Smooth muscle cell (in vitro differentiated cells): ENCODE results near the gene DNAH2. TPM values are rescaled to one million over a fixed set of nuclear protein-coding genes. Genes with fewer than 3 reads are reported as not detected.

ENCODE experiments used
- DNase-seq: peaks from one replicate; lab custom pipeline; 2025; ENCODE audit not compliant: unreplicated experiment; lab: John Stamatoyannopoulos, UW
- H2AFZ ChIP-seq: fragments of 200-600 bp; sonication (generic); 2 replicates; pipeline ENCODE4 v1.6.0; 2016; ENCODE audit warnings: antibody characterized with exemption, low read depth, mild to moderate bottlenecking
- H3F3A ChIP-seq: fragments of 200-600 bp; sonication (generic); 2 replicates; pipeline ENCODE4 v1.6.0; 2017; ENCODE audit warnings: antibody characterized with exemption, low read depth
- H3K27ac ChIP-seq: fragments of 200-600 bp; sonication (generic); 2 replicates; pipeline ENCODE4 v1.5.1; 2016; ENCODE audit warnings: low read depth, mild to moderate bottlenecking
- H3K27me3 ChIP-seq: fragments of 200-600 bp; sonication (generic); 2 replicates; pipeline ENCODE4 v1.6.1; 2016; ENCODE audit warnings: low read depth, mild to moderate bottlenecking
- H3K36me3 ChIP-seq: fragments of 200-600 bp; sonication (generic); 2 replicates; pipeline ENCODE4 v1.5.1; 2016; ENCODE audit warnings: low read depth
- H3K4me1 ChIP-seq: fragments of 200-600 bp; sonication (generic); 2 replicates; pipeline ENCODE4 v1.5.1; 2016; ENCODE audit warnings: low read depth
- H3K4me2 ChIP-seq: fragments of 200-600 bp; sonication (generic); 2 replicates; pipeline ENCODE4 v1.6.0; 2016; ENCODE audit warnings: mild to moderate bottlenecking
- H3K4me3 ChIP-seq: fragments of 200-600 bp; sonication (generic); 2 replicates; pipeline ENCODE4 v1.5.1; 2016; ENCODE audit warnings: mild to moderate bottlenecking
- H3K79me2 ChIP-seq: fragments of 200-600 bp; sonication (generic); 2 replicates; pipeline ENCODE4 v1.6.0; 2016; ENCODE audit warnings: low read depth, mild to moderate bottlenecking
- H3K9ac ChIP-seq: fragments of 200-600 bp; sonication (generic); 2 replicates; pipeline ENCODE4 v1.6.0; 2016; ENCODE audit warnings: low read depth
- H3K9me3 ChIP-seq: fragments of 200-600 bp; sonication (generic); replicated peaks from 2 replicates; pipeline ENCODE4 v1.5.1; 2016; ENCODE audit warnings: low read depth
- H4K20me1 ChIP-seq: fragments of 200-600 bp; sonication (generic); 2 replicates; pipeline ENCODE4 v1.6.0; 2016; ENCODE audit warnings: low read depth
- CTCF ChIP-seq: fragments of 200-600 bp; sonication (generic); IDR thresholded peaks from 2 replicates; pipeline ENCODE4 v1.5.1; 2017; ENCODE audit warnings: borderline replicate concordance, mild to moderate bottlenecking, antibody characterized with exemption; ENCODE audit not compliant: insufficient read depth, poor library complexity, severe bottlenecking
- WGBS: methylation state at CpG from one replicate; pipeline ENCODE4 v1.1.7; 2016; ENCODE audit warnings: low lambda C conversion rate; 5-methylcytosine and 5-hydroxymethylcytosine counted together
- polyA plus RNA-seq: library from polyadenylated mRNA; unstranded; fragments of >200 nt; fragmentation: Nextera tagmentation; extraction: Ambion mirVana; gene quantifications from 2 replicates; pipeline ENCODE4 v1.2.1, GENCODE V29; 2016
- total RNA-seq: library from RNA; depleted of rRNA; stranded (reverse); fragments of >200 nt; gene quantifications from 2 replicates; pipeline ENCODE4 v1.2.3, GENCODE V29; 2014

Gene DNAH2
- total and polyA plus RNA-seq, 2 experiments from 2014 or later, result not detected

- no peak overlapping the region for H3K4me2 ChIP-seq
- DNase-seq, result no peak
- no peak overlapping the region for H3K27ac ChIP-seq
- H3K79me2 ChIP-seq, result no peaks in the 10 kb centered on the region
- H4K20me1 ChIP-seq, result no peaks in the 10 kb centered on the region
- no peaks in the 10 kb centered on the region for H3K9me3 ChIP-seq
- WGBS, result 67% methylated on average over 1 of the region's 1 CpG
- no peak overlapping the region for H3K4me3 ChIP-seq
- no peaks in the 10 kb centered on the region for H3K4me1 ChIP-seq
- H3K36me3 ChIP-seq, result no peaks in the 10 kb centered on the region
- H3K27me3 ChIP-seq, result peaks cover 6% of the 10 kb centered on the region
- no peak overlapping the region for H3K9ac ChIP-seq
- TF ChIP-seq CTCF, result no peak
- H2AFZ ChIP-seq, result no peak overlapping the region
- H3F3A ChIP-seq, result no peaks in the 10 kb centered on the region
Measured at GRCh38 chr17:7729816-7730215, 12.3 kb downstream of the DNAH2 start.

GRCh38 chr17:7732981-7733539 lies 15.5 kb downstream of the DNAH2 start:
- H3K27ac ChIP-seq, result no peak overlapping the region
- H4K20me1 ChIP-seq, result no peaks in the 10 kb centered on the region
- peaks cover 26% of the 10 kb centered on the region for H3K27me3 ChIP-seq
- H3K9me3 ChIP-seq, result no peaks in the 10 kb centered on the region
- WGBS, result 92% methylated on average over 14 of the region's 14 CpGs
- H3K79me2 ChIP-seq, result no peaks in the 10 kb centered on the region
- TF ChIP-seq CTCF, result no peak
- no peak overlapping the region for H3K4me3 ChIP-seq
- no peak overlapping the region for H3K4me2 ChIP-seq
- no peak overlapping the region for H3K9ac ChIP-seq
- H3K4me1 ChIP-seq, result no peaks in the 10 kb centered on the region
- H3F3A ChIP-seq, result no peaks in the 10 kb centered on the region
- no peak overlapping the region for H2AFZ ChIP-seq
- no peaks in the 10 kb centered on the region for H3K36me3 ChIP-seq
- no peak for DNase-seq

DNA sequence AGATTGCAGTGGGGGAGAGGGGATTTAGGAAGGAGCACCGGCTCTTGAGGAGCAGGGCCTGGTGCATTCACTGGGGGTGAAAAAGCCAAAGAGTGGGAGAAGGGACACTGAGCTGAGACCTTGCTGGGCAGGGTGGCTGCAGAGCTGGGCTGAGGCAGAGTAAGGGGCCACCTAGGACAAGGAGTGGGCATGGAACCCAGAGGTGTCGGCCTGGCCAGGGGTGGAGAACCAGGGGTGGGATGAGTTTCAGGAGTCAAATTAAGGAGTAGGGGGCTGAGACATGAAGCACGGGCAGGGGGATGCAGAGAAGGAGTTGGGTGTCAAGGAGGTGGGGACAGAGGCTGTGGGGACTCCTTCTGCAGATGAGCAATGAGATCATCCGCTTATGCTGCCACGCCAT lies 20.1 kb downstream of the DNAH2 start:
- Histone ChIP-seq H3F3A (no peaks in the 10 kb centered on the region), H3K4me1 (no peaks in the 10 kb centered on the region), H3K36me3 (no peaks in the 10 kb centered on the region), H3K4me3 (no peak overlapping the region), H3K79me2 (no peaks in the 10 kb centered on the region), H3K4me2 (no peak overlapping the region), H3K9me3 (no peaks in the 10 kb centered on the region), H3K27me3 (peaks cover 50% of the 10 kb centered on the region), H2AFZ (no peak overlapping the region), H4K20me1 (no peaks in the 10 kb centered on the region), H3K27ac (no peak overlapping the region), H3K9ac (no peak overlapping the region)
- WGBS, result 87% methylated on average over 5 of the region's 5 CpGs
- no peak for DNase-seq
- no peak for TF ChIP-seq CTCF

DNA sequence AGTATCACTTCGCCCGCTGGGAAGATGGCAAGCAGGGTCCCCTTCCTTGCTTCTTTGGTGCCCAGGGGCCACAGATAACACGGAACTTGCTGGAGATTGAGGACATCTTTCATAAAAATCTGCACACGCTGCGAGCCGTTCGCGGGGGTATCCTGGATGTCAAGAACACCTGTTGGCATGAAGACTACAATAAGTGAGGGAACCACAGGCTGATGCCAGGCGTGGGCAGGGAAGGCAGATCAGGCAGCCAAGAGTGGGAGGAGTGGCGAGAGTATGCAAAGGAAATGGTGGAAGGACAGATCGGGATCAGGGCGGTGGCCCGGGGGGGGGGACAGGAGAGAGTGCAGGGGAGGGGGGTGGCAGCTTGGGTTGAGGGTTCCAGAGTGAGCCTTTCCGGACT lies 22.2 kb downstream of the DNAH2 start:
- 88% methylated on average over 10 of the region's 14 CpGs for WGBS
- no peaks in the 10 kb centered on the region for H3K79me2 ChIP-seq
- peaks cover 45% of the 10 kb centered on the region for H3K27me3 ChIP-seq
- H3F3A ChIP-seq, result no peaks in the 10 kb centered on the region
- no peaks in the 10 kb centered on the region for H3K4me1 ChIP-seq
- no peaks in the 10 kb centered on the region for H4K20me1 ChIP-seq
- no peaks in the 10 kb centered on the region for H3K36me3 ChIP-seq
- DNase-seq, result no peak
- H2AFZ ChIP-seq, result no peak overlapping the region
- no peak overlapping the region for H3K4me3 ChIP-seq
- TF ChIP-seq CTCF, result no peak
- no peaks in the 10 kb centered on the region for H3K9me3 ChIP-seq
- no peak overlapping the region for H3K27ac ChIP-seq
- no peak overlapping the region for H3K9ac ChIP-seq
- H3K4me2 ChIP-seq, result no peak overlapping the region
